ENCODE results near the gene CRIM1.

CRIM1 gene

GRCh38 chr2:36482576-36483214 lies 127.1 kb downstream of the CRIM1 start:
- no peak for DNase-seq (ENCODE audit: low read depth)

- no peak for DNase-seq (ENCODE audit: low read depth)
These were observed 127.7 kb downstream of the CRIM1 start for GRCh38 chr2:36483290-36483689.

GRCh38 chr2:36484454-36484853 lies 128.9 kb downstream of the CRIM1 start:
- no peak for DNase-seq (ENCODE audit: low read depth)

- peak; percentile 90 for DNase-seq (ENCODE audit: low read depth)
These were observed 129.9 kb downstream of the CRIM1 start for GRCh38 chr2:36485521-36485920.

- peak; percentile 31 for DNase-seq (ENCODE audit: low read depth)
These were observed 131.0 kb downstream of the CRIM1 start for GRCh38 chr2:36486521-36487044.

- DNase-seq (ENCODE audit: low read depth): no peak
These were observed 132.4 kb downstream of the CRIM1 start for GRCh38 chr2:36487947-36488346.

GRCh38 chr2:36489281-36489680 lies 133.7 kb downstream of the CRIM1 start:
- DNase-seq (ENCODE audit: low read depth): no peak

- no peak for DNase-seq (ENCODE audit: low read depth)
These were observed 135.2 kb downstream of the CRIM1 start for GRCh38 chr2:36490749-36491148.

GRCh38 chr2:36492216-36492945 lies 136.8 kb downstream of the CRIM1 start:
- no peak for DNase-seq (ENCODE audit: low read depth)

- DNase-seq (ENCODE audit: low read depth): no peak
These were observed 137.7 kb downstream of the CRIM1 start for GRCh38 chr2:36493306-36493705.

GRCh38 chr2:36497570-36498163 lies 142.1 kb downstream of the CRIM1 start:
- no peak for DNase-seq (ENCODE audit: low read depth)

- no peak for DNase-seq (ENCODE audit: low read depth)
These were observed 143.7 kb downstream of the CRIM1 start for GRCh38 chr2:36499128-36499820.

GRCh38 chr2:36500072-36500471 lies 144.5 kb downstream of the CRIM1 start:
- DNase-seq (ENCODE audit: low read depth): no peak

GRCh38 chr2:36502081-36502480 lies 146.5 kb downstream of the CRIM1 start:
- no peak for DNase-seq (ENCODE audit: low read depth)

- DNase-seq (ENCODE audit: low read depth): peak; percentile 64
These were observed 151.8 kb downstream of the CRIM1 start for GRCh38 chr2:36507408-36507812.

- DNase-seq (ENCODE audit: low read depth): no peak
These were observed 153.5 kb downstream of the CRIM1 start for GRCh38 chr2:36509075-36509474.

- DNase-seq (ENCODE audit: low read depth): no peak
These were observed 156.5 kb downstream of the CRIM1 start for GRCh38 chr2:36511858-36512603.

GRCh38 chr2:36512705-36513104 lies 157.1 kb downstream of the CRIM1 start:
- no peak for DNase-seq (ENCODE audit: low read depth)

GRCh38 chr2:36513661-36514060 lies 158.1 kb downstream of the CRIM1 start:
- DNase-seq (ENCODE audit: low read depth): no peak

GRCh38 chr2:36515538-36515937 lies 160.0 kb downstream of the CRIM1 start:
- no peak for DNase-seq (ENCODE audit: low read depth)

GRCh38 chr2:36516136-36516870 lies 160.7 kb downstream of the CRIM1 start:
- DNase-seq (ENCODE audit: low read depth): no peak

Measured in fibroblast of the conjunctiva (primary cell).